Neuronal stem cell (in vitro differentiated cells): Measurements from ENCODE around the gene HMHB1.

Experiments
- DNase-seq: peaks from one replicate; pipeline ENCODE4 v3.0.0-alpha.2; 2013; ENCODE audit warnings: low spot score
- H2AFZ ChIP-seq: one replicate; pipeline ENCODE4 v1.6.1; 2013; ENCODE audit warnings: mild to moderate bottlenecking, low read length, inconsistent platforms
- H2AK5ac ChIP-seq: 2 replicates; pipeline ENCODE4 v1.6.1; 2013; ENCODE audit warnings: low read depth, mild to moderate bottlenecking, inconsistent platforms, low read length, moderate library complexity, mixed read lengths
- H2BK120ac ChIP-seq: 2 replicates; pipeline ENCODE4 v1.6.1; 2013; ENCODE audit warnings: low read depth, mild to moderate bottlenecking, inconsistent platforms, low read length, moderate library complexity, mixed read lengths
- H2BK12ac ChIP-seq: one replicate; pipeline ENCODE4 v1.6.1; 2013; ENCODE audit warnings: low read length, inconsistent platforms
- H2BK15ac ChIP-seq: 2 replicates; pipeline ENCODE4 v1.6.1; 2013; ENCODE audit warnings: mild to moderate bottlenecking, low read length, inconsistent platforms, mixed read lengths
- H2BK5ac ChIP-seq: one replicate; pipeline ENCODE4 v1.6.1; 2013; ENCODE audit warnings: inconsistent platforms, mild to moderate bottlenecking, low read length, moderate library complexity
- H3K14ac ChIP-seq: one replicate; pipeline ENCODE4 v1.6.1; 2013; ENCODE audit warnings: low read length, inconsistent platforms
- H3K18ac ChIP-seq: 2 replicates; pipeline ENCODE4 v1.6.1; 2013; ENCODE audit warnings: low read length, inconsistent platforms
- H3K23ac ChIP-seq: 2 replicates; pipeline ENCODE4 v1.6.1; 2013; ENCODE audit warnings: low read depth, mild to moderate bottlenecking, mixed read lengths, low read length, inconsistent platforms; ENCODE audit not compliant: poor library complexity
- H3K27ac ChIP-seq: replicated peaks from 3 replicates; pipeline ENCODE4 v1.5.1; 2013; ENCODE audit warnings: low read length, inconsistent platforms
- H3K27me3 ChIP-seq, 3 experiments: 2 replicates each; pipeline ENCODE4 v1.6.1; 2013; ENCODE audit warnings: low read length in 3 of 3, mild to moderate bottlenecking in 2 of 3, inconsistent platforms in 1 of 3, low read depth in 1 of 3, mixed read lengths in 1 of 3, moderate library complexity in 1 of 3; ENCODE audit not compliant: control insufficient read depth in 3 of 3, insufficient read depth in 3 of 3
- H3K36me3 ChIP-seq, 2 donors: replicated peaks in 1 of 2; 2 replicates each; pipeline ENCODE4 v1.6.1; 2013; ENCODE audit warnings: low read length in 2 of 2; ENCODE audit not compliant: control insufficient read depth in 2 of 2, insufficient read depth in 2 of 2
- H3K4ac ChIP-seq: 2 replicates; pipeline ENCODE4 v1.6.1; 2013; ENCODE audit warnings: inconsistent platforms, mild to moderate bottlenecking, low read length, moderate library complexity
- H3K4me1 ChIP-seq, 2 donors: 1 replicate in 1 of 2; 2 replicates in 1 of 2; pipeline ENCODE4 v1.6.1; 2013; ENCODE audit warnings: low read length in 2 of 2, low read depth in 1 of 2; ENCODE audit not compliant: control insufficient read depth in 2 of 2, insufficient read depth in 1 of 2
- H3K4me2 ChIP-seq: one replicate; pipeline ENCODE4 v1.6.1; 2013; ENCODE audit warnings: mild to moderate bottlenecking, low read length, inconsistent platforms; ENCODE audit not compliant: insufficient read depth, poor library complexity, severe bottlenecking
- H3K4me3 ChIP-seq, 2 donors: 2 replicates each; pipeline ENCODE4 v1.5.1; 2013; ENCODE audit warnings: low read length in 2 of 2, mild to moderate bottlenecking in 2 of 2, inconsistent platforms in 1 of 2, moderate library complexity in 1 of 2
- H3K79me1 ChIP-seq: one replicate; pipeline ENCODE4 v1.6.1; 2013; ENCODE audit warnings: low read depth, mild to moderate bottlenecking, inconsistent platforms, low read length, moderate library complexity
- H3K9ac ChIP-seq: one replicate; pipeline ENCODE4 v1.6.1; 2013; ENCODE audit warnings: mild to moderate bottlenecking, low read depth, low read length, inconsistent platforms; ENCODE audit not compliant: poor library complexity
- H3K9me3 ChIP-seq, 2 donors: replicated peaks in 1 of 2; 2 replicates each; pipeline versions ENCODE3 to v1.6.1; 2013; ENCODE audit warnings: low read length in 2 of 2, mild to moderate bottlenecking in 2 of 2, inconsistent platforms in 1 of 2, low read depth in 1 of 2, mixed read lengths in 1 of 2, moderate library complexity in 1 of 2; ENCODE audit not compliant: control insufficient read depth in 2 of 2, insufficient read depth in 1 of 2
- H4K8ac ChIP-seq: one replicate; pipeline ENCODE4 v1.6.1; 2013; ENCODE audit warnings: low read depth, mild to moderate bottlenecking, inconsistent platforms, low read length, moderate library complexity
- H4K91ac ChIP-seq: one replicate; pipeline ENCODE4 v1.6.1; 2013; ENCODE audit warnings: low read length, low read depth, mild to moderate bottlenecking, inconsistent platforms; ENCODE audit not compliant: poor library complexity
- WGBS, 2 donors: extraction: QIAGEN DNeasy Blood & Tissue Kit; methylation state at CpG; one replicate each; pipeline ENCODE4 v1.1.7; 2013; ENCODE audit warnings: missing lambda C conversion rate in 2 of 2, mixed read lengths in 1 of 2; ENCODE audit not compliant: insufficient read length in 2 of 2, insufficient replicate concordance in 1 of 2; ENCODE audit errors: extremely low coverage in 2 of 2; 5-methylcytosine and 5-hydroxymethylcytosine counted together

HMHB1 gene

GRCh38 chr5:143860211-143860610 is 48.2 kb downstream of the HMHB1 start:
- no peak overlapping the region for H3K4ac ChIP-seq
- no peak overlapping the region for H3K4me2 ChIP-seq
- WGBS, 2 donors, result no CpG with 5 or more reads among the region's 1 CpG
- no peak overlapping the region for H2AK5ac ChIP-seq
- no peak overlapping the region for H2AFZ ChIP-seq
- H3K14ac ChIP-seq, result no peak overlapping the region
- H3K27ac ChIP-seq, result no peak overlapping the region
- no peak overlapping the region for H2BK12ac ChIP-seq
- H2BK5ac ChIP-seq, result no peak overlapping the region
- no peak overlapping the region for H2BK15ac ChIP-seq
- no peaks in the 10 kb centered on the region for H3K9me3 ChIP-seq
- H4K91ac ChIP-seq, result no peak overlapping the region
- DNase-seq, result no peak
- H4K8ac ChIP-seq, result no peak overlapping the region
- no peak overlapping the region for H3K18ac ChIP-seq
- no peak overlapping the region for H3K4me3 ChIP-seq
- H3K27me3 ChIP-seq, result peaks cover 0 to 14% (median 0%) of the 10 kb centered on the region in 3 experiments
- no peaks in the 10 kb centered on the region for H3K36me3 ChIP-seq
- no peak overlapping the region for H3K9ac ChIP-seq
- no peak overlapping the region for H2BK120ac ChIP-seq
- no peak overlapping the region for H3K23ac ChIP-seq
- H3K4me1 ChIP-seq, result peaks cover 0 to 3% of the 10 kb centered on the region in 2 donors
- H3K79me1 ChIP-seq, result no peaks in the 10 kb centered on the region

DNA sequence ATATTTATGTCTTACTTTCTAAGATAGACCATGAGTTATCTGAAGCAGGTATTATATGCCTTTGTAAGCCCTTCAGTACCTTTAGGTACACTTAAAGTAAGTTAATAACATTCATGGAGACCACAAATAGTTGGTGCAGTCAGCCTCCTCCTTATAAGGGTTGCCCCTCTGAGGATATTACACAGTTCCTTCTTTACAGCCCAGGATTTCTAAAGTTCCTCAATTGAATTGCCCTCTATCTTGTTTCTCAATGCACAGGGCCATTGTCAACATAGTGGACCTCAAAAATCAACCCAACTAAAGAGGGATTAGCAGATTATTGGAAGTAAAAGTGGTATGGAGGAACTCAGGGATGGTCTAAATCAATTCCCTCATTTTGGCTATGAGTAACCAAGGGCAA is 50.3 kb downstream of the HMHB1 start:
- Histone ChIP-seq H3K23ac (no peak overlapping the region), H3K14ac (no peak overlapping the region), H2AK5ac (no peak overlapping the region), H2BK15ac (no peak overlapping the region), H3K27ac (no peak overlapping the region), H3K27me3 (peaks cover 0 to 14% (median 0%) of the 10 kb centered on the region in 3 experiments), H3K18ac (no peak overlapping the region), H3K4me1 (peaks cover 4 to 9% of the 10 kb centered on the region in 2 donors), H3K36me3 (no peaks in the 10 kb centered on the region), H3K79me1 (no peaks in the 10 kb centered on the region), H2AFZ (no peak overlapping the region), H2BK5ac (no peak overlapping the region), H4K8ac (no peak overlapping the region), H3K4me3 (no peak overlapping the region), H3K4ac (no peak overlapping the region), H2BK120ac (no peak overlapping the region), H3K9ac (no peak overlapping the region), H3K9me3 (no peaks in the 10 kb centered on the region), H2BK12ac (no peak overlapping the region), H3K4me2 (no peak overlapping the region), H4K91ac (no peak overlapping the region)
- DNase-seq, result no peak

GRCh38 chr5:143865426-143866025 is 53.6 kb downstream of the HMHB1 start:
- no peak overlapping the region for H2AK5ac ChIP-seq
- no peak overlapping the region for H3K4me3 ChIP-seq
- no peak overlapping the region for H3K23ac ChIP-seq
- H2AFZ ChIP-seq, result peak overlapping the region; percentile 25
- H3K27ac ChIP-seq, result no peak overlapping the region
- peaks cover 4 to 9% of the 10 kb centered on the region in 2 donors for H3K4me1 ChIP-seq
- H3K9me3 ChIP-seq, result no peaks in the 10 kb centered on the region
- WGBS, 2 donors, result no CpG with 5 or more reads among the region's 8 CpGs
- H4K91ac ChIP-seq, result no peak overlapping the region
- H2BK12ac ChIP-seq, result no peak overlapping the region
- no peak for DNase-seq
- H3K27me3 ChIP-seq, result peaks cover 0 to 14% (median 0%) of the 10 kb centered on the region in 3 experiments
- H3K36me3 ChIP-seq, result no peaks in the 10 kb centered on the region
- no peak overlapping the region for H3K18ac ChIP-seq
- H2BK120ac ChIP-seq, result no peak overlapping the region
- no peak overlapping the region for H4K8ac ChIP-seq
- H3K14ac ChIP-seq, result no peak overlapping the region
- no peaks in the 10 kb centered on the region for H3K79me1 ChIP-seq
- no peak overlapping the region for H3K9ac ChIP-seq
- peak overlapping the region; percentile 27 for H3K4me2 ChIP-seq
- no peak overlapping the region for H3K4ac ChIP-seq
- no peak overlapping the region for H2BK5ac ChIP-seq
- H2BK15ac ChIP-seq, result no peak overlapping the region
